ENCODE data around the gene ORC5.
"Not testable (repeated sequence)": the region's sequence is repeated elsewhere in the genome, so short reads cannot be mapped to it uniquely, and the experiment has no call there.

Gene ORC5

GRCh38 chr7:104207731-104208420 is at the start of gene ORC5:
Gene ORC5, minus strand, starts transcription at chr7:104208013. Its CDS starts 109 bp downstream, at chr7:104207904.
- DNase-seq (ENCODE audit: extremely low spot score, insufficient read length, low read depth) (peak; percentile 77), FAIRE-seq (peak; percentile 95)

- FAIRE-seq, result no peak
- DNase-seq (ENCODE audit: extremely low spot score, insufficient read length, low read depth), result no peak
Observed at GRCh38 chr7:104255616-104256015, 47.8 kb upstream of the ORC5 start.

GRCh38 chr7:104255194-104255593 is 47.4 kb upstream of the ORC5 start:
- no peak for DNase-seq (ENCODE audit: extremely low spot score, insufficient read length, low read depth)
- no peak for FAIRE-seq

GRCh38 chr7:104254696-104255095 is 46.9 kb upstream of the ORC5 start:
- no peak for DNase-seq (ENCODE audit: extremely low spot score, insufficient read length, low read depth)
- no peak for FAIRE-seq

GRCh38 chr7:104252409-104253134 is 44.8 kb upstream of the ORC5 start:
- FAIRE-seq, result no peak

GRCh38 chr7:104242638-104243037 is 34.8 kb upstream of the ORC5 start:
- FAIRE-seq (no peak), DNase-seq (ENCODE audit: extremely low spot score, insufficient read length, low read depth) (no peak)

More at GRCh38 chr7:104252409-104253134, 44.8 kb upstream of the ORC5 start:
- DNase-seq (ENCODE audit: extremely low spot score, insufficient read length, low read depth), result no peak

GRCh38 chr7:104241538-104242209 is 33.9 kb upstream of the ORC5 start:
- DNase-seq (ENCODE audit: extremely low spot score, insufficient read length, low read depth) (no peak), FAIRE-seq (no peak)

GRCh38 chr7:104241135-104241534 is 33.3 kb upstream of the ORC5 start:
- DNase-seq (ENCODE audit: extremely low spot score, insufficient read length, low read depth) (no peak), FAIRE-seq (no peak)

GRCh38 chr7:104240401-104240800 is 32.6 kb upstream of the ORC5 start:
- no peak for FAIRE-seq
- DNase-seq (ENCODE audit: extremely low spot score, insufficient read length, low read depth), result no peak

- not testable (repeated sequence) for DNase-seq (ENCODE audit: extremely low spot score, insufficient read length, low read depth); FAIRE-seq
Observed at GRCh38 chr7:104234990-104235389, 27.2 kb upstream of the ORC5 start.

- FAIRE-seq (peak; percentile 91), DNase-seq (ENCODE audit: extremely low spot score, insufficient read length, low read depth) (no peak)
Observed at GRCh38 chr7:104231054-104232046, 23.5 kb upstream of the ORC5 start.

GRCh38 chr7:104230606-104231005 is 22.8 kb upstream of the ORC5 start:
- DNase-seq (ENCODE audit: extremely low spot score, insufficient read length, low read depth), result no peak
- no peak for FAIRE-seq

GRCh38 chr7:104228442-104228841 is 20.6 kb upstream of the ORC5 start:
- FAIRE-seq (no peak), DNase-seq (ENCODE audit: extremely low spot score, insufficient read length, low read depth) (no peak)

GRCh38 chr7:104225451-104225850 is 17.6 kb upstream of the ORC5 start:
- no peak for FAIRE-seq

GRCh38 chr7:104217620-104218019 is 9.8 kb upstream of the ORC5 start:
- FAIRE-seq, result no peak

More at GRCh38 chr7:104225451-104225850, 17.6 kb upstream of the ORC5 start:
- DNase-seq (ENCODE audit: extremely low spot score, insufficient read length, low read depth), result no peak

GRCh38 chr7:104209063-104209462 is 1.2 kb upstream of the ORC5 start:
- FAIRE-seq (no peak), DNase-seq (ENCODE audit: extremely low spot score, insufficient read length, low read depth) (no peak)

More at GRCh38 chr7:104217620-104218019, 9.8 kb upstream of the ORC5 start:
- no peak for DNase-seq (ENCODE audit: extremely low spot score, insufficient read length, low read depth)

GRCh38 chr7:104208421-104208780 is 588 bp upstream of the ORC5 start:
- DNase-seq (ENCODE audit: extremely low spot score, insufficient read length, low read depth), result no peak
- no peak for FAIRE-seq

- FAIRE-seq (peak; percentile 54), DNase-seq (ENCODE audit: extremely low spot score, insufficient read length, low read depth) (no peak)
Observed at GRCh38 chr7:104207348-104207730, 474 bp downstream of the ORC5 start.

GRCh38 chr7:104206841-104207240 is 972 bp downstream of the ORC5 start:
- no peak for DNase-seq (ENCODE audit: extremely low spot score, insufficient read length, low read depth)
- no peak for FAIRE-seq
